Measurements from ENCODE around the gene TOP3A. TPM values are rescaled to one million over a fixed set of nuclear protein-coding genes. Genes with fewer than 3 reads are reported as not detected.

TOP3A gene
- total and polyA plus RNA-seq, 2 of the 13 experiments (the other 11 are each of a cell fraction or from before 2014, with no cell fraction given) = 16.9 to 36.8 TPM

DNA sequence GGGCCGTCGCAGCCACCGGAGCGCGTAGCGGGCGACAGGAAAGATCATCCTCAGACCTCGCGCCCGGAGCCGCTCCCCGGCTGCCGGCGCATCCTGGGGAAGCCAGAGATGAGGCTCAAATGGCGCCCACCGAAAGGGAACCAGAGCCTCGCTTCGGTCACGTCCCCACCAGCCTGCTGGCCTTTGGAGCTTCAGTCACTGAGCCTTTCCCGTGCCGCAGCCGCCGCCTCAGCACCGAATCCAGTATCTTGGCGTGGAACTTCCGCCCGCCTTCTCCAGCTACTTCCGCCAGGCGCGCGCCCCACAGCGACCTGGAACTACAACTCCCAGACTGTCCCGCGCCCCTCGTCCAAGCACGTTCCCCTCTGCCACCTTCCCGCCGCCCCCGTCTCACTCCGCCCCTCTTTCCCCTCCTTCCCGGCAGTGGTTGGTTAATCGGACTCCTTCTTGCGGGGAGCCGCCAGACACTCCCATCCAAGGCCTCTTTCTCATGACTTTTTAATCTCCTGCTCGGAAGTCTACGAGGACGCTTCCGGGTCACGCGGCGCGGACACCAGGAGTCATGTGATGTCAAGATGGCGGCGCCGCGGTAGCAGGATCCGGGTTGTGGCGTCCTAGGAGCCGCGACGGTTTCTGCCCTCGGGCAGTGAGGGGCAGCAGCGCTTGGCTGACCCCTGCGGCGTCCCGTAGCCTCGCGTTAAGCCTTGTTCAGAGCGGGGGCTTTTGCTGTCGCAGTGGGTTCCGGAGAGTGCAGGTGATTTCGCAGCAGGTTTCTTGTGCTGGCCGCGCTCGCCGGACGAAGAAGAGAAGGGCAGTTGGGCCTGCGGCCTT, at the start of gene TOP3A, which contains the start of gene SMCR8 (continued):
- TF ChIP-seq, protein P1, sequence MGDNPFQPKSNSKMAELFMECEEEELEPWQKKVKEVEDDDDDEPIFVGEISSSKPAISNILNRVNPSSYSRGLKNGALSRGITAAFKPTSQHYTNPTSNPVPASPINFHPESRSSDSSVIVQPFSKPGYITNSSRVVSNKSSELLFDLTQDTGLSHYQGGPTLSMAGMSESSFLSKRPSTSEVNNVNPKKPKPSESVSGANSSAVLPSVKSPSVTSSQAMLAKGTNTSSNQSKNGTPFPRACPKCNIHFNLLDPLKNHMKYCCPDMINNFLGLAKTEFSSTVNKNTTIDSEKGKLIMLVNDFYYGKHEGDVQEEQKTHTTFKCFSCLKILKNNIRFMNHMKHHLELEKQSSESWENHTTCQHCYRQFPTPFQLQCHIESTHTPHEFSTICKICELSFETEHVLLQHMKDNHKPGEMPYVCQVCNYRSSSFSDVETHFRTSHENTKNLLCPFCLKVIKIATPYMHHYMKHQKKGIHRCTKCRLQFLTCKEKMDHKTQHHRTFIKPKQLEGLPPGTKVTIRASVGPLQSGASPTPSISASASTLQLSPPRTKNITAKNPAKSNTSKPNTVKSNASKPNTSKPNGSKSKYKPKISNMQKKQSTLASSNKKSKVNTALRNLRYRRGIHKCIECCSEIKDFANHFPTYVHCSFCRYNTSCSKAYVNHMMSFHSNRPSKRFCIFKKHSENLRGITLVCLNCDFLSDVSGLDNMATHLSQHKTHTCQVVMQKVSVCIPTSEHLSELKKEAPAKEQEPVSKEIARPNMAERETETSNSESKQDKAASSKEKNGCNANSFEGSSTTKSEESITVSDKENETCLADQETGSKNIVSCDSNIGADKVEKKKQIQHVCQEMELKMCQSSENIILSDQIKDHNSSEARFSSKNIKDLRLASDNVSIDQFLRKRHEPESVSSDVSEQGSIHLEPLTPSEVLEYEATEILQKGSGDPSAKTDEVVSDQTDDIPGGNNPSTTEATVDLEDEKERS (CRISPR knock-in tag; IDR thresholded peaks at IDR 0.05) = peak; percentile 39; the same call in 1 of the 2 replicates
- TF ChIP-seq ARNTL (CRISPR knock-in tag; IDR thresholded peaks at IDR 0.05) = no peak; the same call in 1 of the 2 replicates
- TF ChIP-seq, protein P2, sequence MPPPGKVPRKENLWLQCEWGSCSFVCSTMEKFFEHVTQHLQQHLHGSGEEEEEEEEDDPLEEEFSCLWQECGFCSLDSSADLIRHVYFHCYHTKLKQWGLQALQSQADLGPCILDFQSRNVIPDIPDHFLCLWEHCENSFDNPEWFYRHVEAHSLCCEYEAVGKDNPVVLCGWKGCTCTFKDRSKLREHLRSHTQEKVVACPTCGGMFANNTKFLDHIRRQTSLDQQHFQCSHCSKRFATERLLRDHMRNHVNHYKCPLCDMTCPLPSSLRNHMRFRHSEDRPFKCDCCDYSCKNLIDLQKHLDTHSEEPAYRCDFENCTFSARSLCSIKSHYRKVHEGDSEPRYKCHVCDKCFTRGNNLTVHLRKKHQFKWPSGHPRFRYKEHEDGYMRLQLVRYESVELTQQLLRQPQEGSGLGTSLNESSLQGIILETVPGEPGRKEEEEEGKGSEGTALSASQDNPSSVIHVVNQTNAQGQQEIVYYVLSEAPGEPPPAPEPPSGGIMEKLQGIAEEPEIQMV (CRISPR knock-in tag; IDR thresholded peaks at IDR 0.05; ENCODE audit: low read depth) = peak; percentile 69; the same call in 1 of the 2 replicates
- peak; percentile 26; the same call in 1 of the 2 replicates for TF ChIP-seq SRF (IDR thresholded peaks at IDR 0.05; ENCODE audit: low read depth, low read length)
- TF ChIP-seq DNMT3B (CRISPR knock-in tag; conservative IDR thresholded peaks at IDR 0.05) = 0 out of 2 replicates have a peak, but pooled peaks have one; percentile 28
- TF ChIP-seq HNRNPL (IDR thresholded peaks at IDR 0.05; ENCODE audit: low read depth, low read length) = no peak
- TF ChIP-seq HMGXB4 (CRISPR knock-in tag; IDR thresholded peaks at IDR 0.05; ENCODE audit: borderline replicate concordance in 1 of 2, low read depth in 1 of 2) = peak in 1 of 2 experiments; percentile 80; a peak in 3 of 4 replicates
- TF ChIP-seq SP1 (IDR thresholded peaks at IDR 0.05) = no peak
- peak; percentile 43; the same call in 1 of the 2 replicates for TF ChIP-seq SP1 (CRISPR knock-in tag; IDR thresholded peaks at IDR 0.05)
- TF ChIP-seq, protein P3, sequence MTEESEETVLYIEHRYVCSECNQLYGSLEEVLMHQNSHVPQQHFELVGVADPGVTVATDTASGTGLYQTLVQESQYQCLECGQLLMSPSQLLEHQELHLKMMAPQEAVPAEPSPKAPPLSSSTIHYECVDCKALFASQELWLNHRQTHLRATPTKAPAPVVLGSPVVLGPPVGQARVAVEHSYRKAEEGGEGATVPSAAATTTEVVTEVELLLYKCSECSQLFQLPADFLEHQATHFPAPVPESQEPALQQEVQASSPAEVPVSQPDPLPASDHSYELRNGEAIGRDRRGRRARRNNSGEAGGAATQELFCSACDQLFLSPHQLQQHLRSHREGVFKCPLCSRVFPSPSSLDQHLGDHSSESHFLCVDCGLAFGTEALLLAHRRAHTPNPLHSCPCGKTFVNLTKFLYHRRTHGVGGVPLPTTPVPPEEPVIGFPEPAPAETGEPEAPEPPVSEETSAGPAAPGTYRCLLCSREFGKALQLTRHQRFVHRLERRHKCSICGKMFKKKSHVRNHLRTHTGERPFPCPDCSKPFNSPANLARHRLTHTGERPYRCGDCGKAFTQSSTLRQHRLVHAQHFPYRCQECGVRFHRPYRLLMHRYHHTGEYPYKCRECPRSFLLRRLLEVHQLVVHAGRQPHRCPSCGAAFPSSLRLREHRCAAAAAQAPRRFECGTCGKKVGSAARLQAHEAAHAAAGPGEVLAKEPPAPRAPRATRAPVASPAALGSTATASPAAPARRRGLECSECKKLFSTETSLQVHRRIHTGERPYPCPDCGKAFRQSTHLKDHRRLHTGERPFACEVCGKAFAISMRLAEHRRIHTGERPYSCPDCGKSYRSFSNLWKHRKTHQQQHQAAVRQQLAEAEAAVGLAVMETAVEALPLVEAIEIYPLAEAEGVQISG (CRISPR knock-in tag; IDR thresholded peaks at IDR 0.05) = peak; percentile 88
- TF ChIP-seq RAD51 (IDR thresholded peaks at IDR 0.05; ENCODE audit: borderline replicate concordance) = peak; percentile 97
- no peak for TF ChIP-seq NR2F2 (IDR thresholded peaks at IDR 0.05; ENCODE audit: borderline replicate concordance, low read depth)
- TF ChIP-seq KLF9 (CRISPR knock-in tag; IDR thresholded peaks at IDR 0.05; ENCODE audit: low read depth) = 0 out of 2 replicates have a peak, but pooled peaks have one; percentile 15
- TF ChIP-seq ZNF678 (CRISPR knock-in tag; IDR thresholded peaks at IDR 0.05) = no peak; the same call in 1 of the 2 replicates
- peak; percentile 61; the same call in 1 of the 2 replicates for TF ChIP-seq MXD1 (CRISPR knock-in tag; IDR thresholded peaks at IDR 0.05)
- TF ChIP-seq ZNF589 (CRISPR knock-in tag; conservative IDR thresholded peaks at IDR 0.05) = no peak

Measured in HepG2 (cell line).